Suppressor macrophage (primary cell): Measurements from ENCODE around the gene MAPK10.
A peak's percentile ranks its signal among the peaks of the same experiment; 100 is the strongest.
"Not testable (repeated sequence)": the region's sequence is repeated elsewhere in the genome, so short reads cannot be mapped to it uniquely, and the experiment has no call there.

Source experiments
- DNase-seq, 4 experiments: peaks; one replicate each; pipeline ENCODE4 v3.0.0-alpha.2; 2020 to 2022

Gene MAPK10

GRCh38 chr4:85965529-85965928 is 394.3 kb downstream of the MAPK10 start:
- no peak for DNase-seq

GRCh38 chr4:85965017-85965416 is 394.8 kb downstream of the MAPK10 start:
- DNase-seq, result not testable (repeated sequence)

- DNase-seq, result no peak
These were observed 395.6 kb downstream of the MAPK10 start for GRCh38 chr4:85964298-85964697.

- no peak for DNase-seq
These were observed 396.6 kb downstream of the MAPK10 start for GRCh38 chr4:85963231-85963630.

- no peak for DNase-seq
These were observed 398.0 kb downstream of the MAPK10 start for GRCh38 chr4:85961887-85962286.

GRCh38 chr4:85956293-85956945 is 403.4 kb downstream of the MAPK10 start:
- no peak for DNase-seq

- no peak for DNase-seq
These were observed 404.1 kb downstream of the MAPK10 start for GRCh38 chr4:85955620-85956292.

GRCh38 chr4:85953651-85954018 is 406.2 kb downstream of the MAPK10 start:
- DNase-seq, result peak in 3 of 4 experiments; percentile 14 to 32 (median 20)

GRCh38 chr4:85952972-85953650 is 406.7 kb downstream of the MAPK10 start:
- peak in 3 of 4 experiments; percentile 22 to 33 (median 27) for DNase-seq

GRCh38 chr4:85952528-85952927 is 407.3 kb downstream of the MAPK10 start:
- peak in 2 of 4 experiments; percentile 8 to 20 for DNase-seq

- no peak for DNase-seq
These were observed 408.8 kb downstream of the MAPK10 start for GRCh38 chr4:85951099-85951498.

- DNase-seq, result no peak
These were observed 413.0 kb downstream of the MAPK10 start for GRCh38 chr4:85946821-85947220.

- DNase-seq, result no peak
These were observed 417.7 kb downstream of the MAPK10 start for GRCh38 chr4:85942107-85942506.

- no peak for DNase-seq
These were observed 419.7 kb downstream of the MAPK10 start for GRCh38 chr4:85940151-85940550.
